ENCODE results near the gene EXOC6B.

- TF ChIP-seq CTCF (IDR thresholded peaks at IDR 0.05), result no peak
- TF ChIP-seq POLR2AphosphoS5 (IDR thresholded peaks at IDR 0.05), result no peak
Measured at GRCh38 chr2:72803151-72803550, 22.7 kb downstream of the EXOC6B start.

Data from stomach (tissue), 4 donors.